Astrocyte of the spinal cord (primary cell): ENCODE results near the gene SENP2.

Source experiments
- DNase-seq: peaks from one replicate; pipeline ENCODE4 v3.0.0; 2011; ENCODE audit warnings: low read depth, low spot score
- H3K4me3 ChIP-seq: 2 replicates; pipeline ENCODE4 v1.5.1; 2011; ENCODE audit warnings: low read depth, mild to moderate bottlenecking, low read length, moderate library complexity
- in situ Hi-C: cut with HindIII; loops from 2 replicates; pipeline ENCODE4 v1.10.0; 2017; ENCODE audit warnings: low sequenced_read_pairs
- TF ChIP-seq, protein P1 (sequence below): IDR thresholded peaks from 2 replicates; pipeline ENCODE4 v1.5.1; 2012; ENCODE audit warnings: low read depth, mild to moderate bottlenecking, low read length, inconsistent platforms

SENP2 gene

DNA sequence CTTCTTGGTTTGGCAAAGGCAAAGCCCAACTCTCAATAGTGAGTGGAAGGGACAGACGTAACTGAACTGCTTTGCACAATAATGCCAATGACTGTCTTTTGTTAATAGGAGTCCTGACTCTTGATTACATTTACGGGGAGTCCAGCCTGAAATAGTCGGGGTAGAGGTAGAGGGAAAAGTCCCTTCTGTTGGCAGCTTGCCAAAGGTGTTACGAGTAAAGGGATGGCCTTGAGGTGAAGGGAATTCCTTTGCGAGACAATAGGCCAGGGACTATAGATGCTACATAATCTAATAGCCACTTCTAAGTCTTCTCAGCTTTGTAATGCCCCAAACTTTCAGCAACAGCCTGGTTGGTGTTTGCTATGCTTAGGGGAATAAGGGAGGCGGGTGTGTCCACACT lies 2.2 kb upstream of the SENP2 start:
- in situ Hi-C loops, result no loop called here
- no peak for DNase-seq
- TF ChIP-seq, protein P1, sequence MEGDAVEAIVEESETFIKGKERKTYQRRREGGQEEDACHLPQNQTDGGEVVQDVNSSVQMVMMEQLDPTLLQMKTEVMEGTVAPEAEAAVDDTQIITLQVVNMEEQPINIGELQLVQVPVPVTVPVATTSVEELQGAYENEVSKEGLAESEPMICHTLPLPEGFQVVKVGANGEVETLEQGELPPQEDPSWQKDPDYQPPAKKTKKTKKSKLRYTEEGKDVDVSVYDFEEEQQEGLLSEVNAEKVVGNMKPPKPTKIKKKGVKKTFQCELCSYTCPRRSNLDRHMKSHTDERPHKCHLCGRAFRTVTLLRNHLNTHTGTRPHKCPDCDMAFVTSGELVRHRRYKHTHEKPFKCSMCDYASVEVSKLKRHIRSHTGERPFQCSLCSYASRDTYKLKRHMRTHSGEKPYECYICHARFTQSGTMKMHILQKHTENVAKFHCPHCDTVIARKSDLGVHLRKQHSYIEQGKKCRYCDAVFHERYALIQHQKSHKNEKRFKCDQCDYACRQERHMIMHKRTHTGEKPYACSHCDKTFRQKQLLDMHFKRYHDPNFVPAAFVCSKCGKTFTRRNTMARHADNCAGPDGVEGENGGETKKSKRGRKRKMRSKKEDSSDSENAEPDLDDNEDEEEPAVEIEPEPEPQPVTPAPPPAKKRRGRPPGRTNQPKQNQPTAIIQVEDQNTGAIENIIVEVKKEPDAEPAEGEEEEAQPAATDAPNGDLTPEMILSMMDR, result no peak
- no peak overlapping the region for H3K4me3 ChIP-seq

DNA sequence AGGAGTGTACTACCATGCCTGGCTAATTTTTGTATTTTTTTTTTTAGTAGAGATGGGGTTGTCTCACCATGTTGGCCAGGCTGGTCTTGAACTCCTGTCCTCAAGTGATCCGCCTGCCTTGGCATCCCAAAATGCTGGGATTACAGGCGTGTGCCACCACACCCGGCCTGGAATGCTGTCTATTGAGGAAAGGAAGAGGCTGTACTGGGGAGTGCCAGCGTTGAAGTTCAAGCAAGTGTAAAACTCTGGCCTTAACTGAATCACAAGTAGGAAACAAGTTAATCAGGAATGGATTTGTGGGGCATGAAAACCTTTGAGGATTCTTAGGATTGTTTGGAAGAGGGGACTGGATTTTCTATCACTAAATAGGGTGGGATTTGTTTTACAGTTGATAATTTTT lies 1.4 kb upstream of the SENP2 start:
- TF ChIP-seq, protein P1, result no peak
- no peak for DNase-seq
- in situ Hi-C loops, result no loop called here
- no peak overlapping the region for H3K4me3 ChIP-seq

DNA sequence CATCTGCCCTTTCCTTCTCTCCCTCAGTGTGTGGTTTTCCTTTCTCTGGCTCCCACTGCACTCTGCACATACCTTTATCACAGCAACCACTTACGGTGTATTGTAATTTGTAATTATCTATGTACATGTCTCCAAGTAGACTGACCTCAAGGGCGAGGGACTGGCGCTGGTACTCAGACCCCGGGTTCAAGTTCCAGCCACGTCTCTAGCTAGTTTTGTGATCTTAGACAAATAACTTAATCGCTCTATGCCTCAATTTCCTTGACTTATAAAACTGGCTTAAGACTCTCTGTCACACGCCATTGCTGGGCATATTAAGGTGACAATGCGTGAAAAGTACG lies 607 bp upstream of the SENP2 start:
- in situ Hi-C loops, result no loop called here
- TF ChIP-seq, protein P1, result no peak
- DNase-seq, result no peak
- H3K4me3 ChIP-seq, result peak overlapping the region; percentile 99

DNA sequence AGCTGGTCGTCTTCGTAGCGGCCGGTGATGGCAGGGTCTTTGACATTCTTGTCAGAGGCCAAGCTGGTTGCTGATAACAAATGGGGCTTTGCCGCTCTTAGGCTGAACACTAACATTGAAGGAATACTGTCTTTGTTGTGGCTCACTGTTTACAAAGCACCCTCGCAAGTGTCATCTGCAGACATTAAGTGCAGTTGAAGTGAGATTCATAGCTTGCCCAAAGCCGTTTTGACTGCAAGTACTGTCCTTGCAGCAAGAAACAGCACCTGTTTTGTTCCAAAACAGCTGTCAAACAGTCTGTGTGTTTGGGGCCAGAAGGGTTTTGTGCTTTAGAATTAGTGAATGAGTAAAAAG lies 568 bp downstream of the SENP2 start:
- no peak for DNase-seq
- in situ Hi-C loops, result no loop called here
- TF ChIP-seq, protein P1, result no peak
- H3K4me3 ChIP-seq, result peak overlapping the region; percentile 99

DNA sequence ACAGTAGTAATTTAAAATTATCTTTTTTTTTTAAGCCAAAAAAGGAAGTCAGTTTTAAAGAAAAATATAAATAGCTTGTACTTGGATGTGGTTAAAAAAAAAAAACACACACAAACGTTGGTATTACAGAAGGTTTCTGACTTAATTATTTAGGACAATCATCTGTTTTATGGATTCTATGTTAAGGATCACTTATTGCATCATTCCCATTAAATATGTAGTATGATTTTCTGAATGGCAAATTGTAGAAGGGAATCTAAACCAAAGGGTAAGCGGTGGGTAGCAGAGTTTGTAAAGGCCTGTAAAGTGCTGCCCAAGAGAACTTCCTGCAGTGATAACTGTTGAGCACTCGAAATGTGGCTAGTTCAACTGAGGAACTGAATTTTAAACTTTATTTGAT lies 8.0 kb downstream of the SENP2 start:
- no peak for DNase-seq
- TF ChIP-seq, protein P1, result no peak
- in situ Hi-C loops, result no loop called here
- no peak overlapping the region for H3K4me3 ChIP-seq

DNA sequence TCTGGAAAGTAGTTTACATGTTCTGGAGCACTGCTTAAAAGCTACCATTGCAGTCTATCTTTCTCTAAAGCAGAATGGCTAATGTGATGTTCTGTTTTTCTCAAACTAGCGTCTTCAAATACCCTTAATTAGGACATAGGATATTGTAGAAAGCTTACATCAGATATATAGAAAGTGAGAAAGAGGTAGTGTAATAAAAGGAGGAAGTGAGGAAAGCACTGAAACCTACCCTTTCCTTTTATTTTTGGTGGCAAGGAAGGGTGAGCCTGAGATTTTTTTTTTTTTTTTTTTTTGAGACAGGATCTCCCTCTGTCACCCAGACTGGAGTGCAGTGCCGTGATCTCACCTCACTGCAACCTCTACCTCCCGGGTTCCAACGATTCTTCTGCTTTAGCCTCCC lies 9.4 kb downstream of the SENP2 start:
- TF ChIP-seq, protein P1, result no peak
- no peak for DNase-seq
- in situ Hi-C loops, result no loop called here
- H3K4me3 ChIP-seq, result no peak overlapping the region

DNA sequence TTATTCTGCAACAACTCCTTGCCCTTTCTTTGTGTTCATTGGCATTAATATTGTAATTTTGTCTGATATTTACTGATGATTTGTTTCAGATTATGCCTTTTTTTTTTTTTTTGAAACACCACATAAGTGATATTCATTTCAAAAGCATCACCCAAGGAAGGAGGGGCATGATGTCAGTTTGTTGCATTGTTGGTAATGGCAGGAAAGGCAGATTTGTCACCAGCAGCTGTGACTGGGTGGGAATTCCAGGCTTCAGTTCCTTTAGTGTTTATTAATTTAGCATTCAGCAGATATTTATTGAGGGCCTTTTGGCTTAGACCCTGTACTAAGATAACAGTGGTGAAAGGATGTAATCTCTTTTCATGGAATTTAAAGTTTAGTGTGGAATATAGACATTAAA lies 19.5 kb downstream of the SENP2 start:
- in situ Hi-C loops, result no loop called here
- H3K4me3 ChIP-seq, result no peak overlapping the region
- no peak for DNase-seq
- TF ChIP-seq, protein P1, result no peak
